GM20000 (cell line): ENCODE measurements around the gene LGALS3BP.
A peak's percentile ranks its signal among the peaks of the same experiment; 100 is the strongest.

ENCODE experiments used
- DNase-seq: peaks from one replicate; pipeline ENCODE4 v3.0.0; 2012; ENCODE audit warnings: low spot score
- TF ChIP-seq, protein P1 (sequence below): IDR thresholded peaks from 2 replicates; pipeline ENCODE4 v1.5.1; 2012; ENCODE audit warnings: mild to moderate bottlenecking, control low read depth; ENCODE audit errors: extremely low read depth, missing control alignments

Gene LGALS3BP

DNA sequence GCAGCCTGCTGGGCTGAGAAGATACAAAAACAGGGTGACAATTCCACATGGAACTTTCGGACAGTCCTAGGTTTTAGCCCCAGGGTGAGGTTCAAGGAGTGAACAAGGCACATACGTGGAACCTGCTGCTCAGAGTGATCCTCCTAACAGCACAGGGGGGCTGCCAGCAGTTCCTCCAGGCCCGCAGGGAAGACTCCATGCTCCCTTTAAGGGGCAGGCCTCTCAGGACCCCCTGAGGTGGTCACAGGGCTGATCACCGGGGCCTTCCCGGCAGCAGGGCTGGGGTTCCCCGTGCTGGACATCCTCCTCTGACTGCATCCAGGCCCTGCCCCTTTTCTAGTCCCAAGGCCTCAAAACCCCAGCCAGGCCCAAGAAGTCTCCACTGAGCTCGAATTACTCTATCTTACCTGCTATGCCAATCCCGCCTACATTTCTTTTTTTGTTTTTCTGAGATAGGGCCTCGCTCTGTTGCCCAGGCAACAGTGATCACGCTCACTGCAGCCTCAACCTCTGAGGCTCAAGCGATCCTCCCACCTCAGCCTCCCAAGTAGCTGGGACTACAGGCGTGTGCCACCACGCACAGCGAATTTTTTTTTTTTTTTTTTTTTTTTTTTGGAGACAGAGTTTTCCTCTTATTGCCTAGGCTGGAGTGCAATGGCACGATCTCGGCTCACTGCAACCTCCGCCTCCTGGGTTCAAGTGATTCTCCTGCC lies 19.5 kb upstream of the LGALS3BP start:
- DNase-seq = no peak
- TF ChIP-seq, protein P1, sequence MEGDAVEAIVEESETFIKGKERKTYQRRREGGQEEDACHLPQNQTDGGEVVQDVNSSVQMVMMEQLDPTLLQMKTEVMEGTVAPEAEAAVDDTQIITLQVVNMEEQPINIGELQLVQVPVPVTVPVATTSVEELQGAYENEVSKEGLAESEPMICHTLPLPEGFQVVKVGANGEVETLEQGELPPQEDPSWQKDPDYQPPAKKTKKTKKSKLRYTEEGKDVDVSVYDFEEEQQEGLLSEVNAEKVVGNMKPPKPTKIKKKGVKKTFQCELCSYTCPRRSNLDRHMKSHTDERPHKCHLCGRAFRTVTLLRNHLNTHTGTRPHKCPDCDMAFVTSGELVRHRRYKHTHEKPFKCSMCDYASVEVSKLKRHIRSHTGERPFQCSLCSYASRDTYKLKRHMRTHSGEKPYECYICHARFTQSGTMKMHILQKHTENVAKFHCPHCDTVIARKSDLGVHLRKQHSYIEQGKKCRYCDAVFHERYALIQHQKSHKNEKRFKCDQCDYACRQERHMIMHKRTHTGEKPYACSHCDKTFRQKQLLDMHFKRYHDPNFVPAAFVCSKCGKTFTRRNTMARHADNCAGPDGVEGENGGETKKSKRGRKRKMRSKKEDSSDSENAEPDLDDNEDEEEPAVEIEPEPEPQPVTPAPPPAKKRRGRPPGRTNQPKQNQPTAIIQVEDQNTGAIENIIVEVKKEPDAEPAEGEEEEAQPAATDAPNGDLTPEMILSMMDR = no peak

DNA sequence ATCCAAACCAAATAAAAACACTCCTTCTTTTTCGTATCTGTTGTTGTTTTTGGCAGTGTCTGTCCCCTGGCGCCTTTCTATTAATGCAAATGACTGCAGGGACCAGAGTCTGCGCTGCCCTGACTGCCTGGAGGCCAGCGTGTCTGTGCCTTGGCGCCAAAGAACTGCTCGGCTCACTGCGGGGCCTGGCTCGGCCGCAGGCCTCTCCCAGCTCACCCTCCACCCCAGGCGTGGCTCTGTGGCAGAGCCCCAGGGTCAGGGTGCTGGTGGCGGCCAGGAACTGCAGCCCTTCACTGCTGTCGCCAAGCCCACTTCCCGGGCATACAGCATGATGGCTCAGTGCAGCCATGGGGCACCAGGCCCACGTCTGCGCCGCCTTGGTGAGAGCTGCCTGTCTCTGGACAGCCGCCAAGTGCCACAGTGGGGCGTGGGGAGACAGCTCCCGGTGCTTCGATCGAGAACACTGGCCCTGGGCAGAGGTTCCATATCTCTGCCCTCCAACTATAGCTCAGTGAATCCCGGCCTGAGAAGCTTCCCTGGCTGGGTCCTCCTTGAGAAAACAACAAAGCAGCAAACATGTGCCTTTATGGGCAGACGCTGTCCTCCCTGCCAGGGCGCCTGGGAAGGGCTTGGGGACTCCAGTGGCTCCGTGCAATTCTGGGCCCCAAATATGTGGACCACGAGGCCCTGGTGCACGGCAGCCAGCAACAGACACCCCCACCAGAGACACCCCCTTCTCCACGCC lies 18.8 kb upstream of the LGALS3BP start:
- no peak for DNase-seq

GRCh38 chr17:78997881-78998280 lies 18.2 kb upstream of the LGALS3BP start:
- TF ChIP-seq, protein P1 = no peak
- no peak for DNase-seq

More for the DNA sequence above, 18.8 kb upstream of the LGALS3BP start:
- TF ChIP-seq, protein P1 = no peak

DNA sequence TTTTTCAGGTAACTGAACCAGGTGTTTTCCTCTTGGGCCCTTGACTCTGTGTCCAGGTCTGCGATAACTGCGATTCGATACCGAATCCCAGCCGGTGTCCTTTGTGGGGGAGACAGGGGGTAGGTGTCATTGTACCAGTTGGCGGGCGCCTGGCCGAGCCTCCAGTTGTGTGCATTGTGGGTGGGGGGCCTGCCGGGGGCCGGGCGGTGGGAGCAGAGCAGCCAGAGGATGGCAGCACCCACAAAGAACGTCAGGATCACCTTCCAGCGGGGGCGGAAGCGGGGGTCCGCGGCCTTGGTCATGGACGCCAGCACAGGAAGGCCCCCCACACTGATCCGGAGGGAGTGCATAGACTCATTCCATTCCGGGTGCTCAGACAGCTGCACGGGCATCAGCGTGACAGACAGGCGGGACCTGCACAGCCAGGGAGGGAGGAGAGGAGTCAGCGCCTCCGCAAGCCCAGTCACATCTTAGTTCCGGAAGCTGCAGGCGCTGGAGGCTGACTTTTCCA lies 17.6 kb upstream of the LGALS3BP start:
- DNase-seq = no peak
- TF ChIP-seq, protein P1 = no peak

- TF ChIP-seq, protein P1 = no peak
- DNase-seq = no peak
These were observed 17.1 kb upstream of the LGALS3BP start for GRCh38 chr17:78996781-78997201.

GRCh38 chr17:78995761-78996451 lies 16.2 kb upstream of the LGALS3BP start:
- peak; percentile 19 for DNase-seq
- TF ChIP-seq, protein P1 = no peak
